Measurements from ENCODE around the gene DSN1. TPM values are rescaled to one million over a fixed set of nuclear protein-coding genes. Genes with fewer than 3 reads are reported as not detected.

The DSN1 gene
- total and polyA plus RNA-seq, 8 donors = 1.3 to 18.9 (median 8.0) TPM

- no peak for DNase-seq
- H3K9me3 ChIP-seq = no peaks in the 10 kb centered on the region
- H3K27ac ChIP-seq = no peak overlapping the region
- no peak overlapping the region for H3K4me3 ChIP-seq
- WGBS, 5 donors = 91 to 99% (median 97%) methylated on average over 4 of the region's 4 CpGs
- H3K27me3 ChIP-seq = no peaks in the 10 kb centered on the region
- H3K4me1 ChIP-seq = no peaks in the 10 kb centered on the region
- H3K36me3 ChIP-seq = peaks cover 0 to 29% (median 15%) of the 10 kb centered on the region in 4 donors
- intact Hi-C loops (cut with DNase I; ENCODE audit: low total_unique reads) = no loop called here
- no peak for TF ChIP-seq POLR2AphosphoS5 (IDR thresholded peaks at IDR 0.05)
- TF ChIP-seq POLR2A (IDR thresholded peaks at IDR 0.05) = no peak
- TF ChIP-seq EP300 (IDR thresholded peaks at IDR 0.05) = no peak
- no peak for TF ChIP-seq CTCF (IDR thresholded peaks at IDR 0.05)
Measured at GRCh38 chr20:36703530-36703929, 70.0 kb downstream of the DSN1 start.

Other genes with a start within 250 kb of the DSN1 start
- 100 to 1,000 TPM in 4 of 5 donors, 10 to 100 TPM in 1; 33.0 to 738 (median 258) TPM for gene MYL9, start 232.2 kb downstream of the DSN1 start, total RNA-seq
- gene MYL9, start 232.2 kb downstream of the DSN1 start, polyA plus RNA-seq = 100 to 1,000 TPM; 101 to 941 (median 189) TPM
- gene TGIF2, start 200.2 kb downstream of the DSN1 start, total RNA-seq = 10 to 100 TPM in 4 of 5 donors, not detected in 1; 14.9 to 24.6 (median 18.7) TPM
- gene TGIF2, start 200.2 kb downstream of the DSN1 start, polyA plus RNA-seq = 1 to 10 TPM; 4.6 to 5.2 (median 4.8) TPM
- 100 to 1,000 TPM in 2 of 5 donors, 10 to 100 TPM in 3; 35.0 to 136 (median 96.4) TPM for gene RAB5IF, start 168.0 kb downstream of the DSN1 start, total RNA-seq
- gene RAB5IF, start 168.0 kb downstream of the DSN1 start, polyA plus RNA-seq = 100 to 1,000 TPM in 1 of 3 donors, 10 to 100 TPM in 2; 76.8 to 113 (median 84.6) TPM
- 1 to 10 TPM in 3 of 5 donors, not detected in 2; 1.3 to 8.7 (median 1.3) TPM for gene SLA2, start 127.6 kb downstream of the DSN1 start, total RNA-seq
- 1 to 10 TPM in 1 of 3 donors, under 1 TPM in 2; 0.25 to 2.7 (median 0.56) TPM for gene SLA2, start 127.6 kb downstream of the DSN1 start, polyA plus RNA-seq
- 10 to 100 TPM in 1 of 5 donors, 1 to 10 TPM in 4; 5.8 to 91.6 (median 7.6) TPM for gene NDRG3, start 27.7 kb downstream of the DSN1 start, total RNA-seq
- gene NDRG3, start 27.7 kb downstream of the DSN1 start, polyA plus RNA-seq = 10 to 100 TPM; 14.6 to 21.7 (median 16.1) TPM
- 10 to 100 TPM in 1 of 5 donors, 1 to 10 TPM in 2, not detected in 2; 1.5 to 15.1 (median 4.8) TPM for gene TLDC2, start 102.4 kb upstream of the DSN1 start, total RNA-seq
- gene TLDC2, start 102.4 kb upstream of the DSN1 start, polyA plus RNA-seq = under 1 TPM; 0.13 to 0.62 (median 0.46) TPM
- 100 to 1,000 TPM in 3 of 5 donors, 10 to 100 TPM in 2; 84.9 to 151 (median 111) TPM for gene SAMHD1, start 177.9 kb upstream of the DSN1 start, total RNA-seq
- gene SAMHD1, start 177.9 kb upstream of the DSN1 start, polyA plus RNA-seq = 10 to 100 TPM; 38.7 to 64.4 (median 57.6) TPM

Data from stomach (tissue), 9 donors.